Measurements from ENCODE around the gene ANAPC10.
"Not testable (repeated sequence)": the region's sequence is repeated elsewhere in the genome, so short reads cannot be mapped to it uniquely, and the experiment has no call there.

ANAPC10 gene

DNA sequence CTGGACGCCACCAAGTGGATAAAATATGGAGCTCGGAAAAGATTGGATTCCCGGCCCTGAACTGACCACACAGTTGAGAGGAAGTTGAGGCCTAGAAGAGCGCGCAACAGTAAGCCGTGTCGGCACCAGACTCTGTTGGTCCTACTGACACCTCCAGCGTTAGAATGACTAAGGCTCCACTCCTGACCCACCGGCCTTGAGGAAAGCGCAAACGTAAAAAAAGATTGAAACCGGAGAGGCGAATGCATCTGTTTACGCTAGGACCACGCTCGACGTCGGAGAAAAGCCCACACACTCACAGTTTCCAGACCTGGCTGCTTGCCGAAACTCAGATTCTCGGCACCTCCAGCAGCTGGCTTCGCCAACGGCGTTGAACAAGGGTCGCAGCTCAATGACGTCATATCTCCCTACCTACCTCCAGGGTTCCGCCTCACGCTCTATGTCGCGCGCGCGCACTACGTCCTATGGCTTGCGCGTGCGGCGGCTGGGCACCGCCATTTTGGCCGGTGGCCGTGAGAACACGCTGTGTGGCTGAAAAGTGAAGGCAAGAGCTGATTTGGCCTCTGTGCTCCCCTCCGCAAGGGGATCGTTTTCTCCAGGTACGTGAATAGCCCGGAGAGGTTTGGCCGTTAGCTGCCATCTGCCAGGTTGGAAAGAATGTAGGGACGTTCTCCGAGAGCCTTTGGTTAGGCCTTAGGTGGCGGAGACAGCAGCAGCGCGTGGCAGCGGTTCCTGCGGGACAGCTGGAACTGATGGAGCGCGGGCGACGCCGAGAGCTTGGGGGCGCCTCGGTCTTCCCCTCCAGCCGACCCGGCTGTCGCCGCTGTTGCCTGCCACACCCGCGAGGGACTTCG, at the start of gene ANAPC10, which contains the start of gene ABCE1:
TSS of gene ANAPC10 (minus strand) at position 376 of the 854 bp plus-strand sequence. CDS start 2,097 bp downstream, outside the sequence.
TSS of gene ABCE1 (plus strand) at position 491 of the 854 bp plus-strand sequence. CDS start 6,102 bp downstream, outside the sequence.
- DNase-seq = peak; percentile 96 to 99

GRCh38 chr4:145136219-145136618, 38.2 kb upstream of the ANAPC10 start:
- not testable (repeated sequence) for DNase-seq

DNA sequence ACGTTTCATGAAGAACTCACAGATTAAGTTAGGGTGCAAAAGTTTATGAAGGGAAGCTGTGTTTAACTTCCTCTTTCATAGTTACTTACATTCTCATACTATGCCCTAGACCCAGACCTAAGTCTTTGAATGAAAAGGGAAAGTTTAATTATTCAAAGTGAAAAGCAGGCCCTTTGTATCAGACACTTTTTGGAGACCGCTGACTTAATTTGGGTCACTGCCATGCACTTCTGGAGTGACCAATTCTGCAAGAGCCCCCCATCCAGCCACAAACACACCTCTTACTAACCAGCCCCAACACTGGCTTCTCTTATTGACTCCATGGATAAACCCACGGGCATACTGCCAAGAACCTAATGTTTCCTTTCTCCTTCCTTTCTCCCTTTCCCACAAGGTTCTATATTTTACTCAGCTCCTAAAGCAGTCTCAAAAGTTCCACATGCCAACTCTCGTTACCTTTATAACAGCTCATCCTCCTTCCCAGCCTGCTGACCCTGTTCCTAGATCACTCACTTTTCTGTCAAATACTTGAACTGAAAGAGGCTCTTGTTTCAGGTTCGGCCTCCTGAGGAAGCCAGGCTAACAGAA, 34.6 kb upstream of the ANAPC10 start:
- DNase-seq = no peak

- DNase-seq = no peak
These were observed 33.9 kb upstream of the ANAPC10 start for GRCh38 chr4:145131848-145132247.

- DNase-seq = no peak
These were observed 32.9 kb upstream of the ANAPC10 start for GRCh38 chr4:145130788-145131399.

DNA sequence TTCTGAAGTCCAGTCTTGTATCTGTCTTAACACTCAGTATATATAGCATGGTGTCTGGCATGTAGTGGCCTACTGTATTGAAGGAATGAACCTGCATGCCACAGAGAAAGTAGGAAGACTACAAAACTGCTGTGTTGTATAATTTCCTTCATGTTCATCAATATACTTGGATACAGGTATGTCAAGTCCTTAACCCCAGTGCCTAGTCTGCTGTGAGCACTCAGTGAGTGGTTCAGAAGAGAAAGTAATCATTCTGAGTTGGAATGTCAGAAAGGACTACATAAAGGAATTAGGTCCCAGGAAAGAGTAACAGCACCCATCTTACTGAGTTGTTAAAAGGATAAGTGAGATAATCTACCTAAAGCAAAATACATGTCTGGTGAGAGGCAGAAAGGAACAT, 32.1 kb upstream of the ANAPC10 start:
- DNase-seq = no peak

DNA sequence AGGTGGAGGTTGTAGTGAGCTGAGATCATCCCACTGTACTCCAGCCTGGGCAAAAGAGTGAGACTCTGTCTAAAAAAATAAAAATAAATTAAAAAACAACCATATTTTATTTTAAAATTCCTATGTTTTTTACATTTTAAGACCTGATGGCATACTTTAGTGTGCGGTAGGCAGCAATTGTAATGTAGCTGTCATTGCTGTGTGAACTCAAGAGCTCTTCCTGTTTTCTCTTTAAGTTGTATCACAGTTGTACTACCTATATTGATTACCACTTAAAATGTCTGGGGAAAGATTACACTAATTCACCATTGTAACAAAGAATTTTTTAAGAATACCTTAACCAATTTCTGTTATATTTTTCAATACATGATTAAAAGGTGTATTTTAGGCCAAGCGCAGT, 27.4 kb upstream of the ANAPC10 start:
- DNase-seq = no peak

DNA sequence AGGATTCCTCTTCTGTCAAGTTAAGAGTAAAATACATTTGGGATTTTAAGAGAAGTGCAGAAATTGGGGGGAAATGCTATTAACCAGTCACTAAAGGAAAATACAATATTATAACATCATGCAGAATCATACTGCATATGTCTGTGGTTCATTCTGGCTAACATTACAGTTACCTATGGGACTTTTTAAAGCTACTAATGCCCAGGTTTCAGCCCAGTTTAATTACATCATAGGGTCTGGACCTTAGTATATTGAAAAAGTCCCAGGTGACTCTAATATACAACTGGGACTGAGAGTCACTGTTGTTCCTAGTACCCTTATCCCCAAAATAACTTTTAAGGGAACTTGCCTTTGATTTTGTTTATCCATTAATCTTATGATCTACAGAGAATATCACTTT, 10.1 kb upstream of the ANAPC10 start:
- no peak for DNase-seq

GRCh38 chr4:145107126-145107525, 9.1 kb upstream of the ANAPC10 start:
- DNase-seq = no peak

DNA sequence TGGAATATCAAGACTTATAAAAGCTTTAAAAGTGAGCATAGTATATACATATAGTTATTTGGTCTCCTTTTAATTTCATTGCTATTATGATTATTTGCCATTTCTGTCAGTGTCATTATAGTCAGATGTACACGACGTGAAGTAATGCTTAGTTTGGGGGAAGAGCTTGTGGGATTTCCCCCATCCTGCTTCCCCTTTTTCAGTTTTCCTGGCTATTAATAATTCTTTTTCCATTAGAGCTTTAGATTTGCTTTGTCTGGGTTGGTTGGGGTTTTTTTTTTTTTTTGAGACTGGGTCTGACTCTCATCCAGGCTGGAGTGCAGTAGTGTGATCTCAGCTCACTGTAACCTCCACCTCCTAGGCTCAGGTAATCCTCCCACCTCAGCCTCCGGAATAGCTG, 5.5 kb upstream of the ANAPC10 start:
- DNase-seq = peak; percentile 83 to 86

- DNase-seq = no peak
These were observed 4.6 kb upstream of the ANAPC10 start for GRCh38 chr4:145102619-145103018.

DNA sequence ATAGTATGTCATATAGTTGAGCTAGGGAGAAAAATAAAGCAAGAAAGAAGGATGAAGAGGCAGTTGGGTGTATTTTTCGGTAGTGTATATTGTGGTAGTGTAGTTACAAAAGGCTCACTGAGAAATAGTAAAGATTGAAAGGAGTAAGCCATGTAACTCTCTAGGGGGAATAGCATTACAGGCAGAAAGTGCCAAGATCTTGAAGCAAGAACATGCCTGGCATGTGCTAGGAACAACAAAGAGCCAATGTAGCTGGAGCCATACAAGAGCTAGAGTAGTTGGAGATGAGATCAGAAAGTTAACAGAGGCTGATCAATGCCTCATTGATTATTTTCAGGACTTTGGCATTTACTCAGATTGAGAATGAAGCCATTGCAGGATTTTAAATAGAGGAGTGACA, 3.1 kb upstream of the ANAPC10 start:
- no peak for DNase-seq

DNA sequence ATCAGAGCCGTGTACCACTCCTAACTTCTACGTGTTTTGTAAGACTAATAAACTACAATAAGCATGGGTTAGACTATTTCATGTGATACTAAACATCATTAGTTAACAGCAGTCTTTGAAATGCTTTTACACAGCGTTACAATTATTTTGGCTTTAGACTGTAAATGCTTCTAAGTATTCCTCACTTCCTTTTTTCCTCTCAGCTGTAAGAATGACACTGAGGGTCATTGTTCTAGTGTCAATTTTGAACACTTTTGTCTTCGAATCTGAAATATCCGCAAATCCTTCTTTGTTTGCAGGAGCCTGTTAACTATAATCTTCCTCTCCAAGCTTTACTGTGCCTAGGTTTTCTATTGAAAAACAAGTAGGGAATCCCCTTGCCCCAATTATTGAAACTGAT, 1.7 kb upstream of the ANAPC10 start:
- DNase-seq = peak; percentile 22 to 32

DNA sequence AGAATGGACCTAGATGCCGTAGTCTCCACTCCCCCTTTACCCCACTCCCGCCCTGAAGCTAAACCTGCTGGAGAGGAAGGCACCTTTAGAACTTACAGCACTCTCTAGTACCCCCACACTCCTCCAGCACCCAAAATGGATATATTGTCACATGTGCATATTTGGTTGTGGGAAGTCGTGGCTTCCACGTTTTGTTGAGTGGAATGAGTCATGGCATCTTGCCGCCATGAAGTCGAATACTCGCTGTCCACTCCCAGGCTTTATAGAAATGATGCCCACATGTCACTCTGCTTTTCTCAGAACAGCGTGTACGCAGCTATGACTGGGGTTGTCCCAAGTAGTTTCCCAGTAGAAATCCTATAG, 660 bp upstream of the ANAPC10 start:
- peak; percentile 75 to 84 for DNase-seq

DNA sequence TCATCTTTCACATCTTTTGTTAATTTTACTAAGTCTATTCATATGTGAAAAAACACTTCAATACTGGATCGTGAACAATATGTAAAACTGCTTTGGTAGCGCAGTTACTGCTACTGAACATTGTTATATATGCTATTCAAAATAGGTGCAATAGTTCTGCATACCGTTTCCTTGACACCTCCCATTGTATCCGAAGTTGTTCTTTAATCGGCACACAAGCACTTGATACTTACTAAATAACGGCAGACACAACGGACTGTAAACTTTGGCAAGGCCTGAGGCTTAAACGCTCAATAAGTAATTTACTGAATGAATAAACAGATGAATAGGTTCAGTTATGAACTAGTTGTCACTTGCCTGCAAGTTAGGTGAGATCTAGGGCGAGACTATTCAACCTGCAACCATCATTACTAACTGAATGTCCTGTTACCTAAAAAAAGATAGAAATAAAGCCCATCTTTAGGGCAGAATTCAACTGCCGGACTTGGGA, 620 bp downstream of the ANAPC10 start:
- DNase-seq = no peak

DNA sequence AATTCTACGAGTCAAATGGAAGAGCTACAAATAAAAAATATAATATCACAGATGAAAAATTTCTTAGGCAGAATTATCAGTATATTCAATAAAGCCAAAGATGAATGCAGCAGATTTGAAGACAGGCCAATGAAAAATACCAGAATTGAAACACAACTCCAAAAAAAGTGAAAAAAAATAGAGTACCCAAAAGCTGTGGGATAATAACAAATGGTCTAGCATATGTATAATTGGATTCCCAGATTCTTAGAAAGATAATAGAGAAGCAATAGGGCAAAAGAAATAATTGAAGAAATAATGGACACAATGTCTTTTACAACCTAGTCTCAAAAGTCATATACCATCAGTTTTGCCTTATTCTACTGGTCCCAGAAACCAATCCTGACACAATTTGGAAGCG, 4.4 kb downstream of the ANAPC10 start:
- DNase-seq = no peak

DNA sequence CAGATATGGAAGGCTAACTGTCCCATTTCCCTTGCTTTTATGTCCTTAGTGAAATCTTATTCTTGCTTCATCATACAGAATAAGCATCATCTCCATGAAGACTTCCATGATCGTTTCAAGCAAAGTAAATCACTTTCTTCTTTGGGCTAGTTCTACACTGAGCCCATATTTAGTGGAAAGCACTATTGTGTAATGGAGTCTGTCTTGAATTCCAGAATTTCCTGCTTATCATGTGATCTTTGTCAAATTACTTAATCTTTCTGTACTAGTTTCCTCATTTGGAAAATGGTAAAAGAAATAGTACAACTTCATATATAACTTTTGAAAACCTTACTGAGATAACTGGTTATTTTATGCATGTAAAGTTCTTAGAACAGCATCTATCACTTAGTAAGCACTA, 7.6 kb downstream of the ANAPC10 start:
- peak; percentile 72 for DNase-seq

DNA sequence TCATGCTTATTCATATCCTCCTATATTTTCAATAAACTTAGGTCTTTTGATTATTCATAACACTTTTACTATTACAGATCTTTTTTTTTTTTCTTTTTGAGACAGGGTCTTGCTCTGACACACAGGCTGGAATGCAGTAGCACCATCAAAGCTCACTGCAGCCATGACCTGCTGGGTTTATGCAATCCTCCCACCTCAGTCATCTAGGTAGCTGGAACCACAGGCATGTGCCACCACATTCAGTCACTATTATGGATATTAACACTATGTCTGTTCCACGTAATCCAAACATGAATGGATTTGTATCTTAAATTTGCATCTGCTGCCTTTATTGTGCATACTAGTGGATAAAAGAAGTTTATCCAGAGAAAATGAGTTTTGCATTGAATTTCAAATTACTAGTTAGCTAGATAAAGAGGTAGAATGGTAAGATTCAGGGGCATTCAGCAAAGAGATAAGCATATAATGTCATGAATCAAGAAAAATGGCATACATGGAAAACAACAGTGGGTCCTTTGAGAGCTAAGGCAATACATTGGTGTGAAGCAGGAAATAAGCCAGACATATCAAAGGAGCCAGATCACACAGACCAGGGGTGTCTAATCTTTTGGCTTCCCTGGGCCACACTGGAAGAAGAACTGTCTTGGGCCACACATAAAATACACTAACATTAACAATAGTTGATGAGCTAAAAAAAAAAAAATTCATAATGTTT, 13.9 kb downstream of the ANAPC10 start:
- no peak for DNase-seq

- no peak for DNase-seq
These were observed 16.2 kb downstream of the ANAPC10 start for GRCh38 chr4:145081756-145082155.

DNA sequence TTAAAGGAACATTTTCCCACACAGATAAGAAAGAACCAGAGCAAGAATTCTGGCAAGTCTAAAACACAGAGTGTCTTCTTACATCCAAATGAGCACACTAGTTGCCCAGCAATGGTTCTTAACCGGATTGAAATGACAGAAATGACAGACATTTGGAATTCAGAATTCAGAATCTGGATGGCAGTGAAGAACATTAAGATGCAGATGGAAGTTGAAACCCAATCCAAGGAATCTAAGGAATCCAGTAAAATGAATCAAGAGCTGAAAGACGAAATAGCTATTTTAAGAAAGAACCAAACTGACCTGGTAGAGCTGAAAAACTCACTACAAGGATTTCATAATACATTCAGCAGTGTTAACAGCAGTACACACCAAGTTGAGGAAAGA, 21.5 kb downstream of the ANAPC10 start:
- no peak for DNase-seq

DNA sequence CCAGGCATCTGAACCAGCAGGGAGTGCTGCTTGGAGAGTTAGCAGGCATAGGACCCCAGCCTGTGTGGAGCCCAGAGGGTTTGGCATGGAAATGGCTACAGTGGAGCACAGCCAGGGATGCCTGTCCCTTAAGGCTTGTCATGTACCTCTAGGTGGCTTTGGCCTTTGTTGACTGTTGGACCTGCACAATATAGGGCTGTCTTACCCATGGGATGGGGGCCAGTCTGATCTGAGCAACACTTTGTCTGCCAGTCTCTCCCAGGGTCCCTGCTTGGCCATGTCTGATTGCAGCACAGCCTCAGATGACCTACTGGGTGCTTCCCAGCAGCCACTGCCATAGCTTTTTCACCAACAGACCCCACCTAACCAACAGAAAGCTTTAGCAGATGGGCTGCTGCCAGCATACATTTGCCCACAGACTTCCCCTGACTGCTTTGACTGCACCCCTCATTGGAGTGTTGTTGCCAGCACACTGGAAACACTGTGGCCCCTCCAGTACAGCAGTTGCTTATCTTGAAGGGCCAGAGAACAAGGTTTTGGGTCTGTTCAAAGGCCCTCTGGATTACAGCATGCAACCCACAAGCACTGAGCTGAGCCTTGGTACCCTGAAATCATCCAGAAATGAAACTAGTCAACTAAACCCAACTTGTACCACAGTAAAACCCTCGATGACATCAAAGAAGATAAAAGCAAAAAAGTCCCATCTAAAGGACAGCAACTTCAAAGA, 22.1 kb downstream of the ANAPC10 start:
- DNase-seq = no peak

DNA sequence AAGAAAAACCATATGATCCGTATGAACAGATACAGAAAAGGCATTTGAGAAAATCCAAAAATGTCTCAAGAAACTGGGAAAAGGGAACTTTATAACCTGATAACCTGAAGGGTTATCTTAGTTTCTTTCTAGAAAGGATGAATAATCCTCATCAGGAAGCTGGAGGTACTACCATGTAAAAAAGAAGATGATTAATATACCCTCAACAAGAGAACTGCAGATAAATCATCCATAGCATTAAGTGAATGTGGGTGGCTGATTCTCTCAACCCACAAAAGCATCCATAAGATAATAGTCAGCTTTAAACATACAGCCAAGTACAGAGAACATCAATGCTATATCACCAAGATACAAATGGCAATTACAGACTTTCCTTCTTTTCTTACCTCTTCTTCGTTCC, 26.4 kb downstream of the ANAPC10 start:
- no peak for DNase-seq
